Measurements from ENCODE around the gene KCTD18.

The KCTD18 gene

DNA sequence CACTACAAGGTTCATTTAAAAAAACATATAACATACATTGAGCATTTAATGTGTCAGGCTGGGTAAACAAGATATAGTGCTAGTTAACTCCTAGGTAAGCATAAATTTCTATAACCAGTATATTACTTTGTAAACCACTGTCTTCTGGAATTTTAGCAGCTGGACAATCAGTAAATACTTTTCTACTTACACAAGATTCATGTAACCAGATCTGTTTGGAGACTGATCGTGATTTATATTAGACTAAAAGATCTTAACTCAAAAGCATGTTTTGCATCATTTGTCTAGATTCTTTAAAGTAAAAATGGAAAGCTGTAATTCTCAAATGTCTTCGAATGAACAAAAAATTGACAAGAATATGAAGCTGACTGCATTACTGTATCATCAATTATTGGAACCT lies 15.2 kb upstream of the KCTD18 start:
- no peak for TF ChIP-seq TAF1 (IDR thresholded peaks at IDR 0.05; ENCODE audit: low read depth)
- TF ChIP-seq NFIC (IDR thresholded peaks at IDR 0.05), result no peak
- TF ChIP-seq ZBTB7A (IDR thresholded peaks at IDR 0.05; ENCODE audit: low read depth), result no peak
- TF ChIP-seq, protein P1, sequence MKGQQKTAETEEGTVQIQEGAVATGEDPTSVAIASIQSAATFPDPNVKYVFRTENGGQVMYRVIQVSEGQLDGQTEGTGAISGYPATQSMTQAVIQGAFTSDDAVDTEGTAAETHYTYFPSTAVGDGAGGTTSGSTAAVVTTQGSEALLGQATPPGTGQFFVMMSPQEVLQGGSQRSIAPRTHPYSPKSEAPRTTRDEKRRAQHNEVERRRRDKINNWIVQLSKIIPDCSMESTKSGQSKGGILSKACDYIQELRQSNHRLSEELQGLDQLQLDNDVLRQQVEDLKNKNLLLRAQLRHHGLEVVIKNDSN (IDR thresholded peaks at IDR 0.05), result no peak
- TF ChIP-seq, protein P2, sequence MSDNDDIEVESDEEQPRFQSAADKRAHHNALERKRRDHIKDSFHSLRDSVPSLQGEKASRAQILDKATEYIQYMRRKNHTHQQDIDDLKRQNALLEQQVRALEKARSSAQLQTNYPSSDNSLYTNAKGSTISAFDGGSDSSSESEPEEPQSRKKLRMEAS (IDR thresholded peaks at IDR 0.05), result no peak
- no peak for TF ChIP-seq EP300 (IDR thresholded peaks at IDR 0.05; ENCODE audit: borderline replicate concordance)
- no peak for TF ChIP-seq FOXM1 (IDR thresholded peaks at IDR 0.05; ENCODE audit: borderline replicate concordance, low read depth)
- no peak for TF ChIP-seq CEBPB (IDR thresholded peaks at IDR 0.05)
- no peak for TF ChIP-seq TCF12 (IDR thresholded peaks at IDR 0.05; ENCODE audit: low read depth)
- TF ChIP-seq RAD21 (IDR thresholded peaks at IDR 0.05; ENCODE audit: low read depth), result no peak
- TF ChIP-seq, protein P3, sequence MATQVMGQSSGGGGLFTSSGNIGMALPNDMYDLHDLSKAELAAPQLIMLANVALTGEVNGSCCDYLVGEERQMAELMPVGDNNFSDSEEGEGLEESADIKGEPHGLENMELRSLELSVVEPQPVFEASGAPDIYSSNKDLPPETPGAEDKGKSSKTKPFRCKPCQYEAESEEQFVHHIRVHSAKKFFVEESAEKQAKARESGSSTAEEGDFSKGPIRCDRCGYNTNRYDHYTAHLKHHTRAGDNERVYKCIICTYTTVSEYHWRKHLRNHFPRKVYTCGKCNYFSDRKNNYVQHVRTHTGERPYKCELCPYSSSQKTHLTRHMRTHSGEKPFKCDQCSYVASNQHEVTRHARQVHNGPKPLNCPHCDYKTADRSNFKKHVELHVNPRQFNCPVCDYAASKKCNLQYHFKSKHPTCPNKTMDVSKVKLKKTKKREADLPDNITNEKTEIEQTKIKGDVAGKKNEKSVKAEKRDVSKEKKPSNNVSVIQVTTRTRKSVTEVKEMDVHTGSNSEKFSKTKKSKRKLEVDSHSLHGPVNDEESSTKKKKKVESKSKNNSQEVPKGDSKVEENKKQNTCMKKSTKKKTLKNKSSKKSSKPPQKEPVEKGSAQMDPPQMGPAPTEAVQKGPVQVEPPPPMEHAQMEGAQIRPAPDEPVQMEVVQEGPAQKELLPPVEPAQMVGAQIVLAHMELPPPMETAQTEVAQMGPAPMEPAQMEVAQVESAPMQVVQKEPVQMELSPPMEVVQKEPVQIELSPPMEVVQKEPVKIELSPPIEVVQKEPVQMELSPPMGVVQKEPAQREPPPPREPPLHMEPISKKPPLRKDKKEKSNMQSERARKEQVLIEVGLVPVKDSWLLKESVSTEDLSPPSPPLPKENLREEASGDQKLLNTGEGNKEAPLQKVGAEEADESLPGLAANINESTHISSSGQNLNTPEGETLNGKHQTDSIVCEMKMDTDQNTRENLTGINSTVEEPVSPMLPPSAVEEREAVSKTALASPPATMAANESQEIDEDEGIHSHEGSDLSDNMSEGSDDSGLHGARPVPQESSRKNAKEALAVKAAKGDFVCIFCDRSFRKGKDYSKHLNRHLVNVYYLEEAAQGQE (IDR thresholded peaks at IDR 0.05; ENCODE audit: low read depth), result no peak
- TF ChIP-seq TEAD4 (IDR thresholded peaks at IDR 0.05), result no peak
- TF ChIP-seq EGR1 (IDR thresholded peaks at IDR 0.05), result no peak
- no peak for TF ChIP-seq CREB1 (IDR thresholded peaks at IDR 0.05; ENCODE audit: low read depth)
- TF ChIP-seq YY1 (IDR thresholded peaks at IDR 0.05; ENCODE audit: low read depth), result no peak

DNA sequence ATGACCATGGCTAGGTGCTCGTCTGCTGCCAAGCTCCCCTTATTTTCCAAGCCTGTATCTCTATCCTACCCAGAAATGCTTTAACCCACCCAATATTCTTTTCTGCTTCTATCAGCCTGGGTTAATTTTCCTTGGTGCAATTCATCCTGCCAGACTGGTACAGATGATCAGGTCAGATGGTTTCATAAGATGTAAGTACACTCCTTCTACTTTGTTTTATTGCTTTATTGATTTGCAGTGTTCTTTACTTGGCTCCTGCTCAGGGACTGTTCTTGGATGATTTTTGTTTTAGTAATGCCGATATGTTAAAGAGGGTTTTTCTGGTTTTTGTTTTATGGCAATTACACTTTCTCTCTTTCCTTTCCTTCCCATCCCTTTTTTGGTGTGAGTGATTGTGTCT lies 13.7 kb upstream of the KCTD18 start:
- no peak for TF ChIP-seq EP300 (IDR thresholded peaks at IDR 0.05; ENCODE audit: borderline replicate concordance)
- no peak for TF ChIP-seq YY1 (IDR thresholded peaks at IDR 0.05; ENCODE audit: low read depth)
- TF ChIP-seq, protein P1 (IDR thresholded peaks at IDR 0.05), result no peak
- no peak for TF ChIP-seq ZBTB7A (IDR thresholded peaks at IDR 0.05; ENCODE audit: low read depth)
- TF ChIP-seq CEBPB (IDR thresholded peaks at IDR 0.05), result no peak
- TF ChIP-seq, protein P3 (IDR thresholded peaks at IDR 0.05; ENCODE audit: low read depth), result no peak
- TF ChIP-seq TCF12 (IDR thresholded peaks at IDR 0.05; ENCODE audit: low read depth), result no peak
- TF ChIP-seq, protein P2 (IDR thresholded peaks at IDR 0.05), result no peak

DNA sequence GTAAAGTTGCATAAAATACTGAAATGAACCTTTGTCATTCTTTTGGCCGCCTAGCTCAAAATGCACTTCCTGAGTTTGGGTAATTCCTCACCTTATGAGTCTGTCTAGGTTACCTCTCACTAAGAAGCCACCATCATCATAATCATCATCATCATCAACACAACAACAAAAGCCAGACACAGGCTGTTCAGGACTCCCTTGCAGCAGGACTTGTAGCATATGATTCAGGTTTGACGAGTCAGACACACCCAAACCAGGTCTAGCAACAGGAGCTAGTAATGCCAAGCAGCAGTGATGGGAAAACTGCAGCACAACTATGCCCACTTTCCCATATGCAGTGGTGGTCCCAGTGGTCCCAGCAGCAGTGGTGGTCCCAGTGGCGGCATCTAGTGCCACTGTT lies 13.3 kb upstream of the KCTD18 start:
- no peak for TF ChIP-seq ZBTB7A (IDR thresholded peaks at IDR 0.05; ENCODE audit: low read depth)
- no peak for TF ChIP-seq EP300 (IDR thresholded peaks at IDR 0.05; ENCODE audit: borderline replicate concordance)
- no peak for TF ChIP-seq FOXM1 (IDR thresholded peaks at IDR 0.05; ENCODE audit: borderline replicate concordance, low read depth)
- no peak for TF ChIP-seq YY1 (IDR thresholded peaks at IDR 0.05; ENCODE audit: low read depth)
- TF ChIP-seq TEAD4 (IDR thresholded peaks at IDR 0.05), result no peak
- TF ChIP-seq RAD21 (IDR thresholded peaks at IDR 0.05; ENCODE audit: low read depth), result no peak
- no peak for TF ChIP-seq TAF1 (IDR thresholded peaks at IDR 0.05; ENCODE audit: low read depth)
- TF ChIP-seq, protein P1 (IDR thresholded peaks at IDR 0.05), result no peak
- TF ChIP-seq, protein P3 (IDR thresholded peaks at IDR 0.05; ENCODE audit: low read depth), result no peak
- TF ChIP-seq TCF12 (IDR thresholded peaks at IDR 0.05; ENCODE audit: low read depth), result no peak
- no peak for TF ChIP-seq CEBPB (IDR thresholded peaks at IDR 0.05)
- no peak for TF ChIP-seq NFIC (IDR thresholded peaks at IDR 0.05)
- no peak for TF ChIP-seq CREB1 (IDR thresholded peaks at IDR 0.05; ENCODE audit: low read depth)
- TF ChIP-seq, protein P2 (IDR thresholded peaks at IDR 0.05), result no peak
- TF ChIP-seq EGR1 (IDR thresholded peaks at IDR 0.05), result no peak

DNA sequence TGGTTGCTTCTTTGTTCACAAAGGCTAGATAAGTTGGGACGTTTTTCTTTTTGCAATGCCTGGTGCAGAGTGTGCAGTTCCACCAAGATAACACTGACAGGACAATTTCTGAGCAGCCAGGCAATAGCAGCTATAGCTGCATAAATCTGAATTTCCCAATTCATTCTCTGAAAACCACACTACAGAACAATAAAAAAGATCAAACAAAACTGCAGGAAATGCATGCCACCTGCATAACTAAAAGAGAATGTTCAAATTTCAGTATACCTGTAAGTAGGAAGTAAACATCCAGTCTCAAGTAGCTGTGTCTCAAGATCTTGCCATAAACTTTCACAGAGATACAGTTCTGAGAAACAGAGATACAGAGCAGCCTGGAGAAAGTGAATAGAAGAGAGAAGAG lies 5.3 kb upstream of the KCTD18 start:
- TF ChIP-seq, protein P1 (IDR thresholded peaks at IDR 0.05), result no peak
- TF ChIP-seq CEBPB (IDR thresholded peaks at IDR 0.05) (no peak), YY1 (IDR thresholded peaks at IDR 0.05; ENCODE audit: low read depth) (no peak), RAD21 (IDR thresholded peaks at IDR 0.05; ENCODE audit: low read depth) (no peak), EP300 (IDR thresholded peaks at IDR 0.05; ENCODE audit: borderline replicate concordance) (no peak), CREB1 (IDR thresholded peaks at IDR 0.05; ENCODE audit: low read depth) (no peak)
- TF ChIP-seq, protein P2 (IDR thresholded peaks at IDR 0.05), result no peak
- TF ChIP-seq, protein P3 (IDR thresholded peaks at IDR 0.05; ENCODE audit: low read depth), result no peak

Data from Ishikawa (cell line).